Measurements from ENCODE around the gene DNAJC22. TPM values are rescaled to one million over a fixed set of nuclear protein-coding genes. Genes with fewer than 3 reads are reported as not detected.

Gene DNAJC22
- total RNA-seq, 1 donor from 2014 or later = not detected

DNA sequence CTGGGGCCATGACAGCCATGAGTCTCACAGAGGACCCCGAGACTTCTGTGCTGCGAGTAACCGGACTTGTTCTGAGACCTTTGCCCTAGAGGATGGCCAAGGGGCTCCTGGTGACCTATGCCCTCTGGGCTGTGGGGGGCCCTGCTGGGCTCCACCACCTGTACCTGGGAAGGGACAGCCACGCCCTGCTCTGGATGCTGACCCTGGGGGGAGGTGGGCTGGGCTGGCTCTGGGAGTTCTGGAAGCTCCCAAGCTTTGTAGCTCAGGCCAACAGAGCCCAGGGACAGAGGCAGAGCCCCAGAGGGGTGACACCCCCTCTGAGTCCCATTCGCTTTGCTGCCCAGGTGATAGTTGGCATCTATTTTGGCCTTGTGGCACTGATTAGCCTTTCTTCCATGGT lies 2.1 kb downstream of the DNAJC22 start:
- ATAC-seq (ENCODE audit: low read depth) = no peak
- H3K36me3 Mint-ChIP-seq (ENCODE audit: low read depth) = no peaks in the 10 kb centered on the region
- ChIA-PET POLR2A (no interaction called here), CTCF (interaction anchor here (1.0 to 4.7 kb wide), 4 partner anchors 10 to 165 kb away, joined by 3 to 59 read pairs (median 25); partner anchors contain the start of gene C1QL4)
- peak overlapping the region; percentile 11 for H3K4me3 Mint-ChIP-seq
- H3K9me3 Mint-ChIP-seq = no peaks in the 10 kb centered on the region
- H3K27ac Mint-ChIP-seq = no peak overlapping the region
- peaks cover 34% of the 10 kb centered on the region for H3K4me1 Mint-ChIP-seq
- intact Hi-C loops (cut with micrococcal nuclease) = loop anchor here (10.0 kb wide), 2 partner anchors 284 to 354 kb away; partner anchors contain the start of genes DDN, KMT2D and RHEBL1
- no peak for DNase-seq
- TF ChIP-seq, protein P1, sequence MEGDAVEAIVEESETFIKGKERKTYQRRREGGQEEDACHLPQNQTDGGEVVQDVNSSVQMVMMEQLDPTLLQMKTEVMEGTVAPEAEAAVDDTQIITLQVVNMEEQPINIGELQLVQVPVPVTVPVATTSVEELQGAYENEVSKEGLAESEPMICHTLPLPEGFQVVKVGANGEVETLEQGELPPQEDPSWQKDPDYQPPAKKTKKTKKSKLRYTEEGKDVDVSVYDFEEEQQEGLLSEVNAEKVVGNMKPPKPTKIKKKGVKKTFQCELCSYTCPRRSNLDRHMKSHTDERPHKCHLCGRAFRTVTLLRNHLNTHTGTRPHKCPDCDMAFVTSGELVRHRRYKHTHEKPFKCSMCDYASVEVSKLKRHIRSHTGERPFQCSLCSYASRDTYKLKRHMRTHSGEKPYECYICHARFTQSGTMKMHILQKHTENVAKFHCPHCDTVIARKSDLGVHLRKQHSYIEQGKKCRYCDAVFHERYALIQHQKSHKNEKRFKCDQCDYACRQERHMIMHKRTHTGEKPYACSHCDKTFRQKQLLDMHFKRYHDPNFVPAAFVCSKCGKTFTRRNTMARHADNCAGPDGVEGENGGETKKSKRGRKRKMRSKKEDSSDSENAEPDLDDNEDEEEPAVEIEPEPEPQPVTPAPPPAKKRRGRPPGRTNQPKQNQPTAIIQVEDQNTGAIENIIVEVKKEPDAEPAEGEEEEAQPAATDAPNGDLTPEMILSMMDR (IDR thresholded peaks at IDR 0.05) = no peak
- H3K27me3 Mint-ChIP-seq = peaks cover 52% of the 10 kb centered on the region

DNA sequence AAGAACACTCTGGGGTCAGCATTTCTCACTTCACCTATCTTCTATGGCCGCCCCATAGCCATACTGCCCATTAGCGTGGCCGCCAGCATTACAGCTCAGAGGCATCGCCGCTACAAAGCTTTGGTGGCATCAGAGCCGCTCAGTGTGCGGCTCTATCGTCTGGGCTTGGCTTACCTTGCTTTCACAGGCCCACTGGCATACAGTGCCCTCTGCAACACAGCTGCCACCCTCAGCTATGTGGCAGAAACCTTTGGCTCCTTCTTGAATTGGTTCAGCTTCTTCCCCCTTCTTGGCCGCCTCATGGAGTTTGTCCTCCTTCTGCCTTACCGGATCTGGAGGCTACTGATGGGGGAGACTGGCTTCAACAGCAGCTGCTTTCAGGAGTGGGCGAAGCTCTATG lies 2.6 kb downstream of the DNAJC22 start:
- Mint-ChIP-seq H3K36me3 (ENCODE audit: low read depth) (no peaks in the 10 kb centered on the region), H3K9me3 (no peaks in the 10 kb centered on the region), H3K4me3 (no peak overlapping the region), H3K27ac (no peak overlapping the region), H3K27me3 (peaks cover 49% of the 10 kb centered on the region), H3K4me1 (peaks cover 29% of the 10 kb centered on the region)
- ChIA-PET POLR2A (no interaction called here), CTCF (interaction anchor here (1.0 to 4.7 kb wide), 3 partner anchors 9 to 165 kb away, joined by 3 to 59 read pairs (median 4); partner anchors contain the start of gene C1QL4)
- ATAC-seq (ENCODE audit: low read depth) = no peak
- TF ChIP-seq, protein P1 (IDR thresholded peaks at IDR 0.05) = no peak
- no peak for DNase-seq
- intact Hi-C loops (cut with micrococcal nuclease) = loop anchor here (10.0 kb wide), 2 partner anchors 284 to 354 kb away; partner anchors contain the start of genes DDN, KMT2D and RHEBL1

DNA sequence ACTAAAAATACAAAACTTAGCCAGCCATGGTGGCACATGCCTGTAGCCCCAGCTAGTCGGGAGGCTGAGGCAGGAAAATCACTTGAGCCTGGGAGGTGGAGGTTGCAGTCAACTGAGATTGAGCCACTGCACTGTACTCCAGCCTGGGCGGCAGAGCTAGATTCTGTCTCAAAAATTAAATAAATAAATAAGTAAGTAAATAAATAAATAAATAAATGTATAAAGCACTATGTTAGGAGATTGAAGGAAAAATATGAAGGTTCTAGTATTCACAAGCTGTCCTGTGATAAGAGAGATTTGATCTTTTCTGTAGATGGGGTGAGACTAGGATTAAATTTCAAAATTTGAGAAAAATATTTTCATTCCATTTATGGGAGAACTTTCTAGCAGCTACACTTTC lies 5.7 kb downstream of the DNAJC22 start:
- TF ChIP-seq, protein P1 (IDR thresholded peaks at IDR 0.05) = no peak
- Mint-ChIP-seq H3K27ac (no peak overlapping the region), H3K27me3 (peaks cover 38% of the 10 kb centered on the region), H3K4me1 (peaks cover 6% of the 10 kb centered on the region), H3K4me3 (no peak overlapping the region), H3K9me3 (no peaks in the 10 kb centered on the region), H3K36me3 (ENCODE audit: low read depth) (no peaks in the 10 kb centered on the region)
- ATAC-seq (ENCODE audit: low read depth) = no peak
- intact Hi-C loops (cut with micrococcal nuclease) = no loop called here
- POLR2A ChIA-PET = no interaction called here
- DNase-seq = no peak
- CTCF ChIA-PET = interaction anchor here (0.7 to 1.6 kb wide), 3 partner anchors 63 to 407 kb away, joined by 3 read pairs; no protein-coding TSS in a partner anchor

DNA sequence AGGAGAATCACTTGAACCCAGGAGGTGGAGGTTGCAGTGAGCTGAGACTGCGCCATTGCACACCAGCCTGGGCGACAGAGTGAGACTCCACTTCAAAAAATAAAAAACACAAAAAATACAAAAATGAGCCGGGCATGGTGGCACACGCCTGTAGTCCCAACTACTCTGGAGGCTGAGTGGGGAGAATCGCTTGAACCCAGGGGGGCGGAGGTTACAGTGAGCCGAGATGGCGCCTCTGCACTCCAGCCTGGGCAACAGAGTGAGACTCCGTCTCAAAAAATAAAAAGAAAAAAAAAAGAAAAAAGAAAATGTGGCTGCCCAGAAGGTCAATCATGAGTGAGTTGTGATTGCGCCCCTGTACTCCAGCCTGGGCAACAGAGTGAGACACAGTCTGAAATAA lies 9.2 kb downstream of the DNAJC22 start:
- H3K36me3 Mint-ChIP-seq (ENCODE audit: low read depth) = no peaks in the 10 kb centered on the region
- peaks cover 22% of the 10 kb centered on the region for H3K27me3 Mint-ChIP-seq
- no peaks in the 10 kb centered on the region for H3K9me3 Mint-ChIP-seq
- DNase-seq = no peak
- peaks cover 2% of the 10 kb centered on the region for H3K4me1 Mint-ChIP-seq
- intact Hi-C loops (cut with micrococcal nuclease) = no loop called here
- ChIA-PET POLR2A (no interaction called here), CTCF (interaction anchor here (0.8 to 7.9 kb wide), 4 partner anchors 9 to 156 kb away, joined by 4 to 345 read pairs (median 28); partner anchors contain the start of gene DNAJC22)
- no peak overlapping the region for H3K4me3 Mint-ChIP-seq
- ATAC-seq (ENCODE audit: low read depth) = no peak
- no peak overlapping the region for H3K27ac Mint-ChIP-seq
- TF ChIP-seq, protein P1 (IDR thresholded peaks at IDR 0.05) = no peak

DNA sequence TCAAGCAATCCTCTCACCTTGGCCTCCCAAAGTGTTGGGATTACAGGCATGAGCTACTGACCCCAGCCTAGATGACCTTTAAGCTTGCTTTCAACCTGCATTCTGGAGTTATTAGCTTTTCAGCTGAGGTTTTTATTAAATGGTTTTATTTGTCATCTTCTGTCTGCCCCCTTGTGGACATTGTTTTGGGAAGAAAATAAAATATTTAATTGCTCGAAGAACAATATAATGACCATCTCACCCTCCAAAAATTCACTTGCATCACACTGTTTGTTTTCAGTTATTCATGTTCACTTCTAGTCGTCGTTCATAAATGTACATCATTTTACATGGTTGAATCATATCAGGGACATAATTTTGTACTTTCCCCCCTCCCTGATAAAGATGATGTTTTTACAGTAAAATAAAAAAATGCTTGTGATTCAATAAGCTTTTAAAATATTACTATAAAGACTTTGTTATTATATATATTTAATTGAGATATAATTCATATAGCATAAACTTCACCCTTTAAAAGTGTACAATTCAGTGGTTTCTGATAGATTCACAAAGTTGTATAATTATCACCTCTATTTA lies 10.5 kb downstream of the DNAJC22 start:
- Mint-ChIP-seq H3K27ac (no peak overlapping the region), H3K4me3 (no peak overlapping the region), H3K4me1 (peaks cover 2% of the 10 kb centered on the region), H3K36me3 (ENCODE audit: low read depth) (no peaks in the 10 kb centered on the region), H3K9me3 (no peaks in the 10 kb centered on the region), H3K27me3 (peaks cover 21% of the 10 kb centered on the region)
- ATAC-seq (ENCODE audit: low read depth) (no peak), DNase-seq (no peak)
- TF ChIP-seq, protein P1 (IDR thresholded peaks at IDR 0.05) = no peak
- intact Hi-C loops (cut with micrococcal nuclease) = no loop called here
- ChIA-PET POLR2A (interaction anchor here (0.6 to 0.7 kb wide), 3 partner anchors 15 to 482 kb away, joined by 3 to 6 read pairs (median 4); no protein-coding TSS in a partner anchor), CTCF (interaction anchor here (0.8 to 7.9 kb wide), 15 partner anchors 9 to 405 kb away, joined by 3 to 345 read pairs (median 12); partner anchors contain the start of gene DNAJC22)
